DOHH2 (cell line): ENCODE results near the gene NAV2.

ENCODE experiments used
- H3F3A ChIP-seq: fragments of 200-600 bp; sonication (generic), shearing (Covaris generic); 2 replicates; pipeline ENCODE4 v1.6.0; 2016; ENCODE audit warnings: antibody characterized with exemption, mild to moderate bottlenecking; ENCODE audit not compliant: control insufficient read depth, insufficient read depth
- H3K27ac ChIP-seq: fragments of 200-600 bp; sonication (generic); 2 replicates; pipeline ENCODE4 v1.5.1; 2014; ENCODE audit warnings: low read depth, mild to moderate bottlenecking, low read length, moderate library complexity
- H3K27me3 ChIP-seq: fragments of 200-600 bp; sonication (generic); 2 replicates; pipeline ENCODE4 v1.6.1; 2014; ENCODE audit warnings: mild to moderate bottlenecking, low read length, mixed read lengths; ENCODE audit not compliant: control insufficient read depth
- H3K36me3 ChIP-seq: fragments of 200-600 bp; sonication (generic); 2 replicates; pipeline ENCODE4 v1.6.1; 2014; ENCODE audit warnings: mild to moderate bottlenecking, low read length, moderate library complexity, mixed read lengths; ENCODE audit not compliant: control insufficient read depth
- H3K4me1 ChIP-seq: fragments of 200-600 bp; sonication (generic); 2 replicates; pipeline ENCODE4 v1.6.1; 2014; ENCODE audit warnings: mild to moderate bottlenecking, low read length, mixed read lengths; ENCODE audit not compliant: control insufficient read depth
- H3K4me2 ChIP-seq: fragments of 200-600 bp; sonication (generic); 2 replicates; pipeline ENCODE4 v1.6.0; 2014; ENCODE audit warnings: mild to moderate bottlenecking, low read length, moderate library complexity
- H3K4me3 ChIP-seq: fragments of 200-600 bp; sonication (generic); 2 replicates; pipeline ENCODE4 v1.5.1; 2014; ENCODE audit warnings: mild to moderate bottlenecking, low read length, mixed read lengths
- H3K79me2 ChIP-seq: fragments of 200-600 bp; sonication (generic); 2 replicates; pipeline ENCODE4 v1.6.1; 2014; ENCODE audit warnings: mild to moderate bottlenecking, low read length, mixed read lengths; ENCODE audit not compliant: control insufficient read depth
- H3K9me2 ChIP-seq: fragments of 200-600 bp; sonication (generic); replicated peaks from 2 replicates; pipeline ENCODE4 v1.6.1; 2014; ENCODE audit warnings: mild to moderate bottlenecking, low read length, mixed read lengths; ENCODE audit not compliant: control insufficient read depth
- H3K9me3 ChIP-seq: fragments of 200-600 bp; sonication (generic); 2 replicates; pipeline ENCODE4 v1.6.1; 2014; ENCODE audit warnings: antibody characterized with exemption, low read length, mixed read lengths; ENCODE audit not compliant: control insufficient read depth, insufficient read depth
- H4K20me1 ChIP-seq: fragments of 200-600 bp; sonication (generic); 2 replicates; pipeline ENCODE4 v1.6.0; 2014; ENCODE audit warnings: low read depth, mild to moderate bottlenecking, antibody characterized with exemption, low read length, moderate library complexity; ENCODE audit not compliant: control insufficient read depth, insufficient read depth
- EZH2phosphoT487 ChIP-seq: fragments of 200-600 bp; sonication (generic); IDR thresholded peaks from 2 replicates; pipeline ENCODE4 v1.6.1; 2017; ENCODE audit warnings: borderline replicate concordance, mild to moderate bottlenecking, antibody characterized with exemption, low read length, moderate library complexity, mixed read lengths
- TF ChIP-seq, protein P1 (sequence below): fragments of 200-600 bp; sonication (generic); IDR thresholded peaks from one replicate; pipeline ENCODE4 v1.5.1; 2014; ENCODE audit warnings: antibody characterized with exemption, mild to moderate bottlenecking, low read depth, low read length; ENCODE audit not compliant: poor library complexity, severe bottlenecking

Gene NAV2

DNA sequence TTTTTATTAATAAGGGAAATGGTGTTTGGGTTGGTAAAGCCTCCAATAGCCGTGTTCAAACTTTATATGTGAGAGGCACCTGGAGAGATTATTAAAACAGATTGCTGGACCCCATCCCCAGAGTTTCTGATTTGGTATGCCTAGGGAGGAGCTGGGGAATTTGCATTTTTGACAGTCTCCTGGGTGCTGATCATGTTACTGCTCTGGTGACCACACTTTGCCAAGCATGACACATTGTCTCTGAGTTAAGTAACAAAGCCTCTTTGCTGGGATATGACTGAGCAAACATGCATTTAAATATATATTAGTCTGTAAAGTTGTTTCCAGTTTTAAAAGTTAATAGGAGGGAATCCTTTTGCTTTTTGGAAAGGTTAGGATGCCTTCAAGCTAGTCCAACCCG is 140.4 kb downstream of the NAV2 start:
- Histone ChIP-seq H3F3A (no peaks in the 10 kb centered on the region), H3K27ac (no peak overlapping the region), H3K36me3 (no peaks in the 10 kb centered on the region), H3K9me3 (no peaks in the 10 kb centered on the region), H3K79me2 (no peaks in the 10 kb centered on the region), H3K4me2 (no peak overlapping the region), H3K9me2 (no peaks in the 10 kb centered on the region), H4K20me1 (no peaks in the 10 kb centered on the region), H3K4me3 (no peak overlapping the region), H3K4me1 (no peaks in the 10 kb centered on the region), H3K27me3 (no peaks in the 10 kb centered on the region)
- TF ChIP-seq, protein P1, sequence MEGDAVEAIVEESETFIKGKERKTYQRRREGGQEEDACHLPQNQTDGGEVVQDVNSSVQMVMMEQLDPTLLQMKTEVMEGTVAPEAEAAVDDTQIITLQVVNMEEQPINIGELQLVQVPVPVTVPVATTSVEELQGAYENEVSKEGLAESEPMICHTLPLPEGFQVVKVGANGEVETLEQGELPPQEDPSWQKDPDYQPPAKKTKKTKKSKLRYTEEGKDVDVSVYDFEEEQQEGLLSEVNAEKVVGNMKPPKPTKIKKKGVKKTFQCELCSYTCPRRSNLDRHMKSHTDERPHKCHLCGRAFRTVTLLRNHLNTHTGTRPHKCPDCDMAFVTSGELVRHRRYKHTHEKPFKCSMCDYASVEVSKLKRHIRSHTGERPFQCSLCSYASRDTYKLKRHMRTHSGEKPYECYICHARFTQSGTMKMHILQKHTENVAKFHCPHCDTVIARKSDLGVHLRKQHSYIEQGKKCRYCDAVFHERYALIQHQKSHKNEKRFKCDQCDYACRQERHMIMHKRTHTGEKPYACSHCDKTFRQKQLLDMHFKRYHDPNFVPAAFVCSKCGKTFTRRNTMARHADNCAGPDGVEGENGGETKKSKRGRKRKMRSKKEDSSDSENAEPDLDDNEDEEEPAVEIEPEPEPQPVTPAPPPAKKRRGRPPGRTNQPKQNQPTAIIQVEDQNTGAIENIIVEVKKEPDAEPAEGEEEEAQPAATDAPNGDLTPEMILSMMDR, result no peak
- TF ChIP-seq EZH2phosphoT487, result no peak

DNA sequence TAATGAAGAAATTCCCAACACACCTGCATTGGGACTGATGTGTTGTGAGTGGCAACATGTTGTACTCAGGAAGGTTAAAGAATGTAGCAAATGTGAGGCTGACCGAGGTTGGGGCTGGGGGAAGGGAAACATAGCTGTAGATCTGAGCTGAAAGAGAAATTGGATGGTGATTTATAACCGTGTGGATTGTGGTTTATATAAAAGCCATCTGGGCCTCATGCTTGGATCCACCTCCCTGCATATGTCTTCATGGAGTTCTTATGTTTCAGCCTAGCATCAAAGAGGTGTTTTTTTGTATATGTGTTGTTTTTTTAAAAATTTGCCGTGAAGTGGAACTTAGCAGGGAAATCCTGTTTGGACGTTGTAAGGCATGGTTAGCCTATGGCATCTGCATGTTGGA is 141.3 kb downstream of the NAV2 start:
- H3K27me3 ChIP-seq, result no peaks in the 10 kb centered on the region
- no peaks in the 10 kb centered on the region for H3K9me3 ChIP-seq
- H3K27ac ChIP-seq, result no peak overlapping the region
- no peaks in the 10 kb centered on the region for H3K9me2 ChIP-seq
- H3K79me2 ChIP-seq, result no peaks in the 10 kb centered on the region
- TF ChIP-seq, protein P1, result no peak
- TF ChIP-seq EZH2phosphoT487, result no peak
- no peaks in the 10 kb centered on the region for H3K36me3 ChIP-seq
- no peak overlapping the region for H3K4me3 ChIP-seq
- no peaks in the 10 kb centered on the region for H3K4me1 ChIP-seq
- H3F3A ChIP-seq, result no peaks in the 10 kb centered on the region
- H3K4me2 ChIP-seq, result no peak overlapping the region
- H4K20me1 ChIP-seq, result no peaks in the 10 kb centered on the region

DNA sequence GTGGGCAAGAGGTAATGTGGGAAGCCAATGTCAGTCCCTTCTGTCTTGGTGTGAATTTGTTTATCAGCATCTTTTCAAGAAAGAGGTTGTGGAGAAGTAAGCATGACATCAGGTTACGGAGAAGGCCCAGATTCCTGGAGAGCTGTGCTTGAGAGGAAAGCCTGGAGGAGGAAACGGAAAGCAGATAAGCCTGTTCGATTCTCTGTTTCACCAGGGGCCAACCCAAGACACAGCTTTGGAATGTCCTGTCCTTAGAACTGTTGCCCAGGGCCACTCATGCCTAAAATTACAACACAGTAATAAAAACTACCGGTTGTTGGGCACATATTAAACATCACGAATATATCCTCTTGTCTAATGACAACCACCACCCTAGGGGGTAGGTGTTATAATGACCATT is 148.5 kb downstream of the NAV2 start:
- H3F3A ChIP-seq, result no peaks in the 10 kb centered on the region
- no peaks in the 10 kb centered on the region for H3K9me3 ChIP-seq
- no peaks in the 10 kb centered on the region for H3K36me3 ChIP-seq
- no peaks in the 10 kb centered on the region for H3K79me2 ChIP-seq
- H3K9me2 ChIP-seq, result no peaks in the 10 kb centered on the region; the same call in 1 of the 2 replicates
- no peaks in the 10 kb centered on the region for H3K4me1 ChIP-seq
- no peak overlapping the region for H3K27ac ChIP-seq
- TF ChIP-seq, protein P1, result no peak
- no peak for TF ChIP-seq EZH2phosphoT487
- no peaks in the 10 kb centered on the region for H3K27me3 ChIP-seq
- H4K20me1 ChIP-seq, result no peaks in the 10 kb centered on the region
- no peak overlapping the region for H3K4me3 ChIP-seq
- H3K4me2 ChIP-seq, result no peak overlapping the region

DNA sequence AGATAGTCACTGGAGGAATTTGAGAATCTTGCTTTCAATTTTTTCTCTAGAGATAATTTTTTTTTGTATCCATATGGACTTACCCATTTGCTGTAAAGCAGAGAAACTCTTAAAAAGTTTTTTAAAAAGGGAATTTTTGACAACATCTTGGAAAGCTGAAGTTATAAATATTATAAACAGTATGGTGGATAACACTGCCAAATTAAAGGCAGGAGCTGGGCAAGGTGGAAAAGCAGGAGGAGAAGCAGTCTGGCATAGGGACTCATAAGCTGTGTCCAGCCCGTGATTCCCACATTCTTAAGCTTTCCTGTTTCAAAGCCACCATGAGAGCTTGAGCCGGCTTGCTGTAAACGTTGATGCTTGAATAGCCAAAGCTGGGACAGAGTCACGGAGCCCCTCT is 149.5 kb downstream of the NAV2 start:
- H3K27me3 ChIP-seq, result no peaks in the 10 kb centered on the region
- no peak overlapping the region for H3K27ac ChIP-seq
- TF ChIP-seq, protein P1, result no peak
- no peak for TF ChIP-seq EZH2phosphoT487
- no peaks in the 10 kb centered on the region for H3K79me2 ChIP-seq
- H3F3A ChIP-seq, result no peaks in the 10 kb centered on the region
- no peaks in the 10 kb centered on the region for H4K20me1 ChIP-seq
- no peaks in the 10 kb centered on the region for H3K9me3 ChIP-seq
- no peak overlapping the region for H3K4me3 ChIP-seq
- no peaks in the 10 kb centered on the region for H3K36me3 ChIP-seq
- no peaks in the 10 kb centered on the region; the same call in 1 of the 2 replicates for H3K9me2 ChIP-seq
- H3K4me2 ChIP-seq, result no peak overlapping the region
- no peaks in the 10 kb centered on the region for H3K4me1 ChIP-seq
